SK-N-MC (cell line): ENCODE results near the gene C19orf73.
A peak's percentile ranks its signal among the peaks of the same experiment; 100 is the strongest.
"Not testable (repeated sequence)": the region's sequence is repeated elsewhere in the genome, so short reads cannot be mapped to it uniquely, and the experiment has no call there.

Experiments used
- DNase-seq: peaks from one replicate; pipeline ENCODE4 v3.0.0-alpha.2; 2011; ENCODE audit warnings: low read depth, low spot score
- H3K27ac ChIP-seq: fragments of 200-600 bp; sonication (generic); 2 replicates; pipeline ENCODE4 v1.5.1; 2016; ENCODE audit warnings: mixed run types
- H3K36me3 ChIP-seq: fragments of 200-600 bp; sonication (generic); 2 replicates; pipeline ENCODE4 v1.6.1; 2017; ENCODE audit warnings: antibody characterized with exemption, low read length, mixed read lengths; ENCODE audit not compliant: insufficient read depth
- H3K4me3 ChIP-seq: fragments of 200-600 bp; sonication (generic); 2 replicates; pipeline ENCODE4 v1.5.1; 2016
- H3K9ac ChIP-seq: fragments of 200-600 bp; sonication (generic); 2 replicates; pipeline ENCODE4 v1.8.0; 2017; ENCODE audit warnings: mixed run types, mixed read lengths; ENCODE audit not compliant: insufficient read length
- H3K9me3 ChIP-seq: fragments of 200-600 bp; sonication (generic); 2 replicates; pipeline ENCODE4 v1.6.1; 2017; ENCODE audit warnings: low read depth, mild to moderate bottlenecking, antibody characterized with exemption, low read length, moderate library complexity, mixed read lengths
- EZH2 ChIP-seq: fragments of 200-600 bp; sonication (generic); IDR thresholded peaks from one replicate; pipeline ENCODE4 v1.6.1; 2017; ENCODE audit warnings: antibody characterized with exemption
- FOXP2 ChIP-seq: optimal IDR thresholded peaks from 2 replicates; pipeline ENCODE3; 2011; ENCODE audit warnings: mild to moderate bottlenecking, moderate library complexity; ENCODE audit not compliant: insufficient read depth; ENCODE audit errors: extremely low read length, control extremely low read depth
- POLR2AphosphoS5 ChIP-seq: IDR thresholded peaks from 2 replicates; pipeline ENCODE4 v1.6.1; 2012; ENCODE audit warnings: mild to moderate bottlenecking, low read depth, low read length, borderline replicate concordance

C19orf73 gene

DNA sequence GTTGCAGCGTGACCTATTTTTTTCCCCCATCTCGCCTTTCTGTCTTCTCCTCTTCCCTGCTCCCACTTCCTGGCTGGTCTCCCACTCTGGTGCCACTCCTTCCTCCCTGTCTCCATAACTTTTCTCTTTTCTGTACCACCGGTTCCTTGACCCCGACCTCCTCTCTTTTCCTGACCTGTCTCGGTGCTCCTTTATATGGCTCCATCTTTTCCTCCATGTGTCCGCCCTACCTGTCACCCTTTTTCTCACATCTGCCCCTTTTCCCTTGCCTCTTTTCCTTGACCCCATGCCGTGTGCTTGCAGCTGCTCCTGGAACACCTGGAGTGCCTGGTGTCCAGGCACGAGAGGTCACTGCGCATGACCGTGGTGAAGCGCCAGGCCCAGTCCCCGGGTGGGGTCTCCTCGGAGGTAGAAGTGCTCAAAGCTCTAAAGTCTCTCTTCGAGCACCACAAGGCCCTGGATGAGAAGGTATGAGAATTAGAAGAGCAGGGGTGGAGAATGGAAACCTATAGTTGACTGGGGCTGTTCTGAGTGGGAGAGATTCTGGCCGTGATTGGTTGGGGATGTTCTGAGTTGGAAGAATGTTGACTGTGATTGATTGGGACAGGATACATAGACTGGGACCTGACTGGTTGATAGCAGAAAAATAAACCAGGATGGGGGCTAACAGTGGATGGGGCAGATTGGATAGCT is 9.7 kb upstream of the C19orf73 start:
- Histone ChIP-seq H3K4me3 (peak overlapping the region; percentile 92), H3K9me3 (no peaks in the 10 kb centered on the region), H3K9ac (peak overlapping the region; percentile 72), H3K36me3 (peaks cover 32% of the 10 kb centered on the region), H3K27ac (peak overlapping the region; percentile 89)
- TF ChIP-seq EZH2, result no peak
- TF ChIP-seq POLR2AphosphoS5, result peak; percentile 58
- TF ChIP-seq FOXP2, result no peak
- no peak for DNase-seq

DNA sequence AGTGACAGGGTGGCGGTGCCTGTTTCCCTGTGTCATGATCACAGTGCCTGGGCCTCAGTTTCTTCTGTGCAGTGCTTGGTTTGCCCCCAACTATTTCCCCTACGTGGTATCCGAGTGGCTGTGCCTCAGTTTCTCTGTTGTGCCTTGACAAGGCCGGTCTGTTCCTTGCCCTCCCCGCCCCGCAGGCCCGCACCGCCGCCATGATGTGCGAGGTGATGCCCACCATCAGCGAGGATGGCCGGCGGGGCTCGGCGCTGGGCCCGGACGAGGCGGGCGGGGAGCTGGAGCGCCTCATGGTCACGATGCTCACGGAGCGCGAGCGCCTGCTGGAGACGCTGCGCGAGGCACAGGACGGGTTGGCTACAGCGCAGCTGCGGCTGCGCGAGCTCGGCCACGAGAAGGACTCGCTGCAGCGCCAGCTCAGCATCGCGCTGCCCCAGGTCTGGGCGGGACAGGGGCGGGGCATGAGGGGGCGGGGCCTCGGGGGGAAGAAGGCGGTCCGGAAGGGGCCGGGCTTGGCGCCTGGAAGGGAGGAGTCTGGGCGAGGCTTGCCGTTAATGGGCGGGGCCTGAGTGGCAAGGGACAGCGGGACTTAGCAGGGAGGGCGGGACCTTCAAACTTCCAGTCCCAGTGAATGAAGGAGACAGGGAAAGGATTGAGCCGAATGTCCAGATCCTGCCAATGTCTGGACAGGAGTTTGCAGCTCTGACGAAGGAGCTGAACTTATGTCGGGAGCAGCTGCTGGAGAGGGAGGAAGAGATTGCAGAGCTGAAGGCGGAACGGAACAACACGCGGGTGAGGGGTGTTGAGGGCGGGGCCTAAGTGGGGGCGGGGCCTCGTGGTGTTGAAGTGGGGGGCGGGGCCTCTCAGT is 9.0 kb upstream of the C19orf73 start:
- H3K9ac ChIP-seq, result no peak overlapping the region
- peak overlapping the region; percentile 89; the same call in 1 of the 2 replicates for H3K27ac ChIP-seq
- peak; percentile 95 for DNase-seq
- TF ChIP-seq POLR2AphosphoS5, result peak; percentile 54; the same call in 1 of the 2 replicates
- no peak for TF ChIP-seq EZH2
- no peak for TF ChIP-seq FOXP2
- no peaks in the 10 kb centered on the region for H3K9me3 ChIP-seq
- peak overlapping the region; percentile 92 for H3K4me3 ChIP-seq
- peaks cover 25% of the 10 kb centered on the region for H3K36me3 ChIP-seq

DNA sequence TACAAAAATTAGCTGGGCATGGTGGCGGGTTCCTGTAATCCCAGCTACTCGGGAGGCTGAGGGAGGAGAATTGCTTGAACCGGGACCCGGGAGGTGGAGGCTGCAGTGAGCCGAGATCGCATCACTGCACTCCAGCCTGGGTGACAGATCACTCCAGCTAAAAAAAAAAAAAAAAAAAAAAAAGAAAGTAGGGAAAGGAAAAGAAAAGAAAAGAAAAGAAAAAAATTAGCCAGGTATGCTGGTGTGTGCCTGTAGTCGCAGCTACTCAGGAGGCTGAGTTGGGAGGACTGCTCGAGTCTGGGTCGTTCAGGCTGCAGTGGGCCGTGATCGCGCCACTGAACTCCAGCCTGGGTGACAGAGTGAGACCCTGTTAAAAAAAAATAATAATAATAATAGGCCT is 8.3 kb upstream of the C19orf73 start:
- H3K9ac ChIP-seq, DNase-seq, H3K27ac ChIP-seq, H3K9me3 ChIP-seq, H3K4me3 ChIP-seq: not testable (repeated sequence)
- H3K36me3 ChIP-seq, result peaks cover 18% of the 10 kb centered on the region

DNA sequence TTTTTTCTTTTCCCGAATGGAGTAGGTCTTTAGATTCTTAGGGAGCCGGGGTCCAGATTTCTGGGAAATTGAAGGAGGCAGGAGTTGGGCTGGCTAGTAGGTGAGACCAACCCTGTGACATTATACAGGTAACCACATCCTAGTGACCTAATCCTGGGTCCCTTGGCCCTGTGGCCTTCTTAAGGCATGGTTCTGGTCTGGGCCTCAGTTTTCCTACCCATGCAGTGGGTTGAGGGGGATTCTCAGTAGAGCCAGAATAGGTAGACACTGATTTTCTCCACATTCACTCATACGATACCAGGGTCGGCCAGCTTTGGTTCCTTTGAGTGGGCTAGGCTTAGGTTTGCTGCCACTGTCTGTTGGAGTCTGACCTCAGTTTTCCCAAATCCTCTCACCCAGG is 7.6 kb upstream of the C19orf73 start:
- Histone ChIP-seq H3K9me3 (no peaks in the 10 kb centered on the region), H3K36me3 (peaks cover 17% of the 10 kb centered on the region), H3K4me3 (no peak overlapping the region), H3K9ac (no peak overlapping the region), H3K27ac (no peak overlapping the region)
- TF ChIP-seq POLR2AphosphoS5 (no peak), FOXP2 (no peak), EZH2 (no peak)
- no peak for DNase-seq

DNA sequence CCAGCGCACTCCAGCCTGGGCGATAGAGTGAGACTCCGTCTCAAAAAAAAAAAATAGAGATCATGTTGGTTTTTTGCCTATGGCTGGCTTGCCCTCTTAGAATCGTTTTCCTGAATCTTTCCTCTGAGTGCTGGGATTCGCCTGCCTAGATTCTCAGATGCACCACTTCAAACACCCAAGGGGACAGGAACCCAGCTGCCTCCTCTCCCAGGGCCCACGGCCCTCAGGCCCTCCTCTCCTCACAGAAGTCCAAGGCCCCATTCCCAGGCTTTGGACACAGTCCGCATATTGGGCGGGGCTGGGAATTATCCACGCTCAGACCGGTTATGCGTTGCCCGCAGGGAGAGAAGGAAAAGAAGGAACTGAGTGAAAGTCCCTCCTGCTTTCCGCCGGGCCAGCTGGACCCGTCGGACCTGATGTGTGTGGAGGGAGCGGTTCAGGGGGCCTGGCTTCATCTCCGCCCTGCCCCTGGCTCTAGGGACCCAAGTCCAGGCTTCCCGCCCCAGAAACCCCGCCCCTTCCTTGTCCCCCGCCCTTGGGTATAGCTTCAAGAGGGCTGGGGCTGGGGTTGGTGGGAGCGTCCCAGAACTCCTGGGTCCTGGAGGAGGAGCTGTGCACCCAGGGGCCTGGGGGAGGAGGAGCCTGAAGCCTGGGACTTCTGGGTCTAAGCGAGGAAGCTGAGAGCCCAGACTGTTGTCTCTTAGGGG is 6.2 kb upstream of the C19orf73 start:
- Histone ChIP-seq H3K9ac (no peak overlapping the region), H3K36me3 (peaks cover 6% of the 10 kb centered on the region; the same call in 1 of the 2 replicates), H3K9me3 (no peaks in the 10 kb centered on the region), H3K27ac (peak overlapping the region; percentile 63), H3K4me3 (no peak overlapping the region)
- TF ChIP-seq POLR2AphosphoS5 (no peak), FOXP2 (no peak), EZH2 (no peak)
- DNase-seq, result no peak

DNA sequence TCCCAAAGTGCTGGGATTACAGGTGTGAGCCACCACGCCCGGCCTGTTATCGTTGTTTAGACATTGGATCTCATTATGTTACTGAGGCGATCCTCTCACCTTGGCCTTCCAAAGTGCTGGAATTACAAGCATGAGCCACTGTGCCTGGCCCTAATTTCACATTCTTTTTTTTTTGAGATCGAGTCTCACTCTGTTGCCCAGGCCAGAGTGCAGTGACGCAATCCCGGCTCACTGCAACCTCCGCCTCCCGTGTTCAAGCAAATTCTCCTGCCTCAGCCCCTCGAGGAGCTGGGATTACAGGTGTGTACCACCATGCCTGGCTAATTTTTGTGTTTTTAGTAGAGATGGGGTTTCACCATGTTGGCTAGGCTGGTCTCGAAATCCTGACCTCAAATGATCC is 4.3 kb upstream of the C19orf73 start:
- H3K27ac ChIP-seq, result 0 out of 2 replicates have a peak overlapping the region, but pooled peaks have one; percentile 1
- not testable (repeated sequence) for H3K9ac ChIP-seq, H3K4me3 ChIP-seq, H3K36me3 ChIP-seq, H3K9me3 ChIP-seq, DNase-seq

DNA sequence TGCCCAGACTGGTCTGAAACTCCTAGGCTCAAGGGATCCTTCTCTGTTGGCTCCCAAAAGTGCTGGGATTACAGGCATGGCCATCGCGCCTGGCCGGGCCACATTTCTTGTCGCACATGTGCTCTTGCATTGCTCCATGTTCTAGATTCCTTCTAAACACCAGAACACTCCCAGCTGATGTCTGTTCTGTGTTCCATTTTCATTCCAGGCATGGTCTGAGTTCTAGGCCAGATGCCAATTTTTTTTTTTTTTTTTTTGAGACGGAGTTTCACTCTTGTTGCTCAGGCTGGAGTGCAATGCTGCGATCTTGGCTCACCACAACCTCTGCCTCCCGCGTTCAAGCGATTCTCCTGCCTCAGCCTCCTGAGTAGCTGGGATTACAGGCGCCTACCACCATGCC is 2.9 kb upstream of the C19orf73 start:
- H3K9ac ChIP-seq, DNase-seq, H3K4me3 ChIP-seq, H3K9me3 ChIP-seq, H3K36me3 ChIP-seq: not testable (repeated sequence)
- peak overlapping the region; percentile 80 for H3K27ac ChIP-seq

DNA sequence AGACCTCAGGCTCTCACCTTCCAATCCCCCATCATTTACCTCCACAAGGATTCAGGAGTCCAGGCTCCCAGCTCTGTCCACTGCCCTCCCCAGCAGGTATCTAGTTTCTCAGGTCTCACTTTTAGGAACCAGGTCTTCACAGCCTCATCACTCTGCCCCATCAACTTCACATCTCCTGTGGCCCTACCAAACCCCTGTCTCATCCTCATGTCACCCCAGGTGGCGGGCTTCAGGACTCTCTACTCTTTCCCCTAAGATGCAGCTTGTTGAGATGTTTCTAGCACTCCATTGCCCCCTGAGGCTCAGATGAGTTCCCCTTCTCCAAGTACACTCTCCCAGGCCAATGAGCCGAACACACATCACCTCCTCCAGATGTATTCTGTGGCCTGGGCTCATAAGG is 1.9 kb upstream of the C19orf73 start:
- H3K9ac ChIP-seq, result peak overlapping the region; percentile 89
- no peaks in the 10 kb centered on the region for H3K9me3 ChIP-seq
- H3K4me3 ChIP-seq, result peak overlapping the region; percentile 82
- DNase-seq, result no peak
- no peak overlapping the region; the same call in 1 of the 2 replicates for H3K27ac ChIP-seq
- H3K36me3 ChIP-seq, result peaks cover 9% of the 10 kb centered on the region; the same call in 1 of the 2 replicates
- TF ChIP-seq POLR2AphosphoS5, result no peak
- TF ChIP-seq EZH2, result no peak
- no peak for TF ChIP-seq FOXP2

DNA sequence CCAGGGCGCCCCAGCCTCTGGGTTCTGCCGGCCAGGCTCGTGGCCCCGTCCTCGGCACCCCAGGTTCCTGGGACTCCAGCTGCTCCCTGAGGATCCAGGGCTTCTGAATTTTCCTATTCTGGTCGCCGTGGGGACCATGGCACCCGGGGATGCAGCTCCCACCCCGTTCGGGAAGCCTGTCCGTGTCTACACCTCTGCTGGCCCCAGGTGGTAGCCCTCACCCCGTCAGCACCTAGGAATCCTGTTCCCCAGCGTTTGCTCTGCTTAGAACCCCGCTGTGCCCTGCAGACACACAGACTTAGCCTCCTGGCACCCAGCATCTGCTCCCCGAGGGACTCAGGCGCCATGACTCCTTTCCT is 1.4 kb upstream of the C19orf73 start:
- Histone ChIP-seq H3K9ac (peak overlapping the region; percentile 89), H3K9me3 (no peaks in the 10 kb centered on the region), H3K4me3 (peak overlapping the region; percentile 82), H3K27ac (no peak overlapping the region; the same call in 1 of the 2 replicates), H3K36me3 (peaks cover 9% of the 10 kb centered on the region; the same call in 1 of the 2 replicates)
- no peak for DNase-seq
- TF ChIP-seq POLR2AphosphoS5 (no peak), FOXP2 (no peak), EZH2 (no peak)
